ENCODE data around the gene TULP4.
"Not testable (repeated sequence)": the region's sequence is repeated elsewhere in the genome, so short reads cannot be mapped to it uniquely, and the experiment has no call there.

TULP4 gene

GRCh38 chr6:158465257-158465656 lies 153.0 kb downstream of the TULP4 start:
- DNase-seq (ENCODE audit: low read depth in 2 of 2): no peak

- DNase-seq (ENCODE audit: low read depth in 2 of 2): no peak
Observed at GRCh38 chr6:158465747-158466146, 153.5 kb downstream of the TULP4 start.

GRCh38 chr6:158467923-158468322 lies 155.7 kb downstream of the TULP4 start:
- no peak for DNase-seq (ENCODE audit: low read depth in 2 of 2)

- DNase-seq (ENCODE audit: low read depth in 2 of 2): no peak
Observed at GRCh38 chr6:158468666-158469065, 156.4 kb downstream of the TULP4 start.

- DNase-seq (ENCODE audit: low read depth in 2 of 2): not testable (repeated sequence)
Observed at GRCh38 chr6:158470023-158470422, 157.8 kb downstream of the TULP4 start.

- DNase-seq (ENCODE audit: low read depth in 2 of 2): no peak
Observed at GRCh38 chr6:158471339-158471738, 159.1 kb downstream of the TULP4 start.

GRCh38 chr6:158472447-158472846 lies 160.2 kb downstream of the TULP4 start:
- DNase-seq (ENCODE audit: low read depth in 2 of 2): no peak

- peak; percentile 24 to 38 for DNase-seq (ENCODE audit: low read depth in 2 of 2)
Observed at GRCh38 chr6:158474961-158475343, 162.7 kb downstream of the TULP4 start.

- DNase-seq (ENCODE audit: low read depth in 2 of 2): peak; percentile 66 to 67
Observed at GRCh38 chr6:158475344-158476302, 163.4 kb downstream of the TULP4 start.

- DNase-seq (ENCODE audit: low read depth in 2 of 2): no peak
Observed at GRCh38 chr6:158476389-158476788, 164.1 kb downstream of the TULP4 start.

- not testable (repeated sequence) for DNase-seq (ENCODE audit: low read depth in 2 of 2)
Observed at GRCh38 chr6:158477722-158478121, 165.5 kb downstream of the TULP4 start.

GRCh38 chr6:158480989-158481388 lies 168.7 kb downstream of the TULP4 start:
- DNase-seq (ENCODE audit: low read depth in 2 of 2): no peak

- peak; percentile 50 to 55 for DNase-seq (ENCODE audit: low read depth in 2 of 2)
Observed at GRCh38 chr6:158481690-158482473, 169.6 kb downstream of the TULP4 start.

- no peak for DNase-seq (ENCODE audit: low read depth in 2 of 2)
Observed at GRCh38 chr6:158485431-158485830, 173.2 kb downstream of the TULP4 start.

GRCh38 chr6:158487495-158487894 lies 175.2 kb downstream of the TULP4 start:
- DNase-seq (ENCODE audit: low read depth in 2 of 2): no peak

- DNase-seq (ENCODE audit: low read depth in 2 of 2): peak; percentile 87 to 90
Observed at GRCh38 chr6:158488065-158488464, 175.8 kb downstream of the TULP4 start.

GRCh38 chr6:158489441-158489840 lies 177.2 kb downstream of the TULP4 start:
- DNase-seq (ENCODE audit: low read depth in 2 of 2): no peak

GRCh38 chr6:158492881-158493280 lies 180.6 kb downstream of the TULP4 start:
- no peak for DNase-seq (ENCODE audit: low read depth in 2 of 2)

GRCh38 chr6:158496700-158497099 lies 184.4 kb downstream of the TULP4 start:
- DNase-seq (ENCODE audit: low read depth in 2 of 2): no peak

GRCh38 chr6:158497620-158498019 lies 185.4 kb downstream of the TULP4 start:
- no peak for DNase-seq (ENCODE audit: low read depth in 2 of 2)

- no peak for DNase-seq (ENCODE audit: low read depth in 2 of 2)
Observed at GRCh38 chr6:158498362-158498761, 186.1 kb downstream of the TULP4 start.

GRCh38 chr6:158499601-158500000 lies 187.3 kb downstream of the TULP4 start:
- no peak for DNase-seq (ENCODE audit: low read depth in 2 of 2)

Measured in fibroblast of skin of left quadriceps (primary cell).